Measurements from ENCODE around the gene TEX10. TPM values are rescaled to one million over a fixed set of nuclear protein-coding genes. Genes with fewer than 3 reads are reported as not detected.

Gene TEX10
- total and polyA plus RNA-seq, 2 of the 13 experiments (the other 11 are each of a cell fraction or from before 2014, with no cell fraction given) = 18.1 to 38.7 TPM

- Histone ChIP-seq H4K20me1 (ENCODE audit: insufficient read depth, low read length) (peaks cover 5% of the 10 kb centered on the region; the same call in 1 of the 2 replicates), H3K9me3 (ENCODE audit: low read length) (no peaks in the 10 kb centered on the region), H3K4me3 (replicated peaks in 1 of 3; ENCODE audit: insufficient read depth in 1 of 3, low read depth in 2 of 3, low read length in 3 of 3) (no peak overlapping the region), H3K79me2 (ENCODE audit: insufficient read depth, low read length) (peaks cover 17% of the 10 kb centered on the region), H3K9ac (ENCODE audit: insufficient read depth, low read depth, low read length) (no peak overlapping the region), H2AFZ (ENCODE audit: low read length) (no peak overlapping the region), H3K27me3 (ENCODE audit: control insufficient read depth in 1 of 2, insufficient read depth in 2 of 2, low read length in 2 of 2) (no peaks in the 10 kb centered on the region), H3K4me2 (ENCODE audit: low read depth, low read length) (no peak overlapping the region), H3K4me1 (ENCODE audit: insufficient read depth, low read length) (peaks cover 12% of the 10 kb centered on the region; the same call in 1 of the 2 replicates), H3K36me3 (replicated peaks in 1 of 2; ENCODE audit: control insufficient read depth in 1 of 2, insufficient read depth in 2 of 2, low read length in 2 of 2) (peaks cover 10 to 53% of the 10 kb centered on the region in 2 experiments), H3K27ac (ENCODE audit: extremely low read length, insufficient read depth, low read length) (no peak overlapping the region)
- ATAC-seq (no peak), DNase-seq (ENCODE audit: low spot score) (no peak), FAIRE-seq (no peak)
- ChIA-PET CTCF (ENCODE audit: low intra/inter-chr PET ratio, low total read pairs) (no interaction called here), POLR2A (no interaction called here)
- TF ChIP-seq GLI4 (CRISPR knock-in tag; IDR thresholded peaks at IDR 0.05; ENCODE audit: borderline replicate concordance) = no peak
- no peak for TF ChIP-seq RFX1 (IDR thresholded peaks at IDR 0.05)
- in situ Hi-C loops (cut with HindIII; ENCODE audit: extremely low pct_ligation_motif_present, low pct_unique_long_range_greater_than_20kb) (loop anchor here (25.0 kb wide), 1 partner anchor 272 kb away; no protein-coding TSS in a partner anchor), intact Hi-C loops (cut with micrococcal nuclease; ENCODE audit: unreplicated experiment) (no loop called here)
- WGBS (ENCODE audit: low lambda C conversion rate) = 94% methylated on average over 1 of the region's 1 CpG
- no TSS peak for BruUV-seq (replicated peaks)
Measured at GRCh38 chr9:100308965-100309564, 43.7 kb downstream of the TEX10 start.

DNA sequence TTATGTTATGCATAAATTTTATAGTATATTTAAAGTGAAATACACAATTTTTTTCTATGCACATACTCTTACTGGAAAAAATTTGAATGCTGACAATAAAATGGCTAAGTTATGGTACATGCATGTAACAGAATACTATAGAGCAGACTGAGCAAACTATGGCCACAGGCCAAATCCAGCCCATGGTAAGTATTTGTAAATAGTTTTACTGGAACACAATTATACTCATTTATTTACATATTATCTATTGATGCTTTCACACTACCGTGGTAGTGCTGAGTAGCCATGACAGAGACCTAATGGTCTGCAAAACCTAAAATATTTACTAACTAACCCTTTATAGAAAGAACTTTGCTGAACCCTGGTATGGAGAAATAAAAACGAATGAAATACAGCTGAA, 45.7 kb downstream of the TEX10 start:
- Histone ChIP-seq H4K20me1 (ENCODE audit: insufficient read depth, low read length) (peaks cover 5% of the 10 kb centered on the region; the same call in 1 of the 2 replicates), H3K4me1 (ENCODE audit: insufficient read depth, low read length) (peaks cover 12% of the 10 kb centered on the region; the same call in 1 of the 2 replicates), H3K79me2 (ENCODE audit: insufficient read depth, low read length) (peaks cover 13% of the 10 kb centered on the region), H3K36me3 (replicated peaks in 1 of 2; ENCODE audit: control insufficient read depth in 1 of 2, insufficient read depth in 2 of 2, low read length in 2 of 2) (peaks cover 15 to 67% of the 10 kb centered on the region in 2 experiments), H3K9ac (ENCODE audit: insufficient read depth, low read depth, low read length) (no peak overlapping the region), H2AFZ (ENCODE audit: low read length) (no peak overlapping the region), H3K4me2 (ENCODE audit: low read depth, low read length) (no peak overlapping the region), H3K9me3 (ENCODE audit: low read length) (no peaks in the 10 kb centered on the region), H3K27ac (ENCODE audit: extremely low read length, insufficient read depth, low read length) (no peak overlapping the region), H3K4me3 (replicated peaks in 1 of 3; ENCODE audit: insufficient read depth in 1 of 3, low read depth in 2 of 3, low read length in 3 of 3) (no peak overlapping the region), H3K27me3 (ENCODE audit: control insufficient read depth in 1 of 2, insufficient read depth in 2 of 2, low read length in 2 of 2) (no peaks in the 10 kb centered on the region)
- DNase-seq (ENCODE audit: low spot score) (no peak), FAIRE-seq (no peak), ATAC-seq (no peak)
- in situ Hi-C loops (cut with HindIII; ENCODE audit: extremely low pct_ligation_motif_present, low pct_unique_long_range_greater_than_20kb) (loop anchor here (25.0 kb wide), 1 partner anchor 270 kb away; no protein-coding TSS in a partner anchor), intact Hi-C loops (cut with micrococcal nuclease; ENCODE audit: unreplicated experiment) (no loop called here)
- ChIA-PET POLR2A (no interaction called here), CTCF (ENCODE audit: low intra/inter-chr PET ratio, low total read pairs) (no interaction called here)
- 97% methylated on average over 2 of the region's 2 CpGs for whole genome bisulfite sequencing (ENCODE audit: low lambda C conversion rate)
- BruUV-seq (replicated peaks) = no TSS peak
- no peak for TF ChIP-seq NAIF1 (CRISPR knock-in tag; IDR thresholded peaks at IDR 0.05; ENCODE audit: borderline replicate concordance)
- TF ChIP-seq NKX3-1 (CRISPR knock-in tag; IDR thresholded peaks at IDR 0.05) = no peak
- no peak for TF ChIP-seq ZNF510 (CRISPR knock-in tag; IDR thresholded peaks at IDR 0.05; ENCODE audit: low read depth)
- TF ChIP-seq, protein P1, sequence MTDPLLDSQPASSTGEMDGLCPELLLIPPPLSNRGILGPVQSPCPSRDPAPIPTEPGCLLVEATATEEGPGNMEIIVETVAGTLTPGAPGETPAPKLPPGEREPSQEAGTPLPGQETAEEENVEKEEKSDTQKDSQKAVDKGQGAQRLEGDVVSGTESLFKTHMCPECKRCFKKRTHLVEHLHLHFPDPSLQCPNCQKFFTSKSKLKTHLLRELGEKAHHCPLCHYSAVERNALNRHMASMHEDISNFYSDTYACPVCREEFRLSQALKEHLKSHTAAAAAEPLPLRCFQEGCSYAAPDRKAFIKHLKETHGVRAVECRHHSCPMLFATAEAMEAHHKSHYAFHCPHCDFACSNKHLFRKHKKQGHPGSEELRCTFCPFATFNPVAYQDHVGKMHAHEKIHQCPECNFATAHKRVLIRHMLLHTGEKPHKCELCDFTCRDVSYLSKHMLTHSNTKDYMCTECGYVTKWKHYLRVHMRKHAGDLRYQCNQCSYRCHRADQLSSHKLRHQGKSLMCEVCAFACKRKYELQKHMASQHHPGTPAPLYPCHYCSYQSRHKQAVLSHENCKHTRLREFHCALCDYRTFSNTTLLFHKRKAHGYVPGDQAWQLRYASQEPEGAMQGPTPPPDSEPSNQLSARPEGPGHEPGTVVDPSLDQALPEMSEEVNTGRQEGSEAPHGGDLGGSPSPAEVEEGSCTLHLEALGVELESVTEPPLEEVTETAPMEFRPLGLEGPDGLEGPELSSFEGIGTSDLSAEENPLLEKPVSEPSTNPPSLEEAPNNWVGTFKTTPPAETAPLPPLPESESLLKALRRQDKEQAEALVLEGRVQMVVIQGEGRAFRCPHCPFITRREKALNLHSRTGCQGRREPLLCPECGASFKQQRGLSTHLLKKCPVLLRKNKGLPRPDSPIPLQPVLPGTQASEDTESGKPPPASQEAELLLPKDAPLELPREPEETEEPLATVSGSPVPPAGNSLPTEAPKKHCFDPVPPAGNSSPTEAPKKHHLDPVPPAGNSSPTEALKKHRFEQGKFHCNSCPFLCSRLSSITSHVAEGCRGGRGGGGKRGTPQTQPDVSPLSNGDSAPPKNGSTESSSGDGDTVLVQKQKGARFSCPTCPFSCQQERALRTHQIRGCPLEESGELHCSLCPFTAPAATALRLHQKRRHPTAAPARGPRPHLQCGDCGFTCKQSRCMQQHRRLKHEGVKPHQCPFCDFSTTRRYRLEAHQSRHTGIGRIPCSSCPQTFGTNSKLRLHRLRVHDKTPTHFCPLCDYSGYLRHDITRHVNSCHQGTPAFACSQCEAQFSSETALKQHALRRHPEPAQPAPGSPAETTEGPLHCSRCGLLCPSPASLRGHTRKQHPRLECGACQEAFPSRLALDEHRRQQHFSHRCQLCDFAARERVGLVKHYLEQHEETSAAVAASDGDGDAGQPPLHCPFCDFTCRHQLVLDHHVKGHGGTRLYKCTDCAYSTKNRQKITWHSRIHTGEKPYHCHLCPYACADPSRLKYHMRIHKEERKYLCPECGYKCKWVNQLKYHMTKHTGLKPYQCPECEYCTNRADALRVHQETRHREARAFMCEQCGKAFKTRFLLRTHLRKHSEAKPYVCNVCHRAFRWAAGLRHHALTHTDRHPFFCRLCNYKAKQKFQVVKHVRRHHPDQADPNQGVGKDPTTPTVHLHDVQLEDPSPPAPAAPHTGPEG (CRISPR knock-in tag; IDR thresholded peaks at IDR 0.05) = no peak
- TF ChIP-seq SRSF4 (IDR thresholded peaks at IDR 0.05; ENCODE audit: low read depth, low read length, poor library complexity, severe bottlenecking) = no peak
- TF ChIP-seq REPIN1 (CRISPR knock-in tag; IDR thresholded peaks at IDR 0.05; ENCODE audit: borderline replicate concordance, low read depth) = no peak
- no peak for TF ChIP-seq NFRKB (IDR thresholded peaks at IDR 0.05)
- no peak for TF ChIP-seq FOXP1 (IDR thresholded peaks at IDR 0.05)
- no peak for TF ChIP-seq FOXP1 (CRISPR knock-in tag; IDR thresholded peaks at IDR 0.05)
- TF ChIP-seq NCOA5 (CRISPR knock-in tag; IDR thresholded peaks at IDR 0.05) = no peak
- TF ChIP-seq ZSCAN25 (CRISPR knock-in tag; IDR thresholded peaks at IDR 0.05) = no peak
- TF ChIP-seq ZNF572 (CRISPR knock-in tag; IDR thresholded peaks at IDR 0.05) = no peak
- no peak for TF ChIP-seq SIX1 (CRISPR knock-in tag; IDR thresholded peaks at IDR 0.05; ENCODE audit: borderline replicate concordance)
